Immature natural killer cell (primary cell): ENCODE data around the gene NDUFA13. TPM values are rescaled to one million over a fixed set of nuclear protein-coding genes. Genes with fewer than 3 reads are reported as not detected.

ENCODE experiments used
- DNase-seq, 3 donors: peaks; one replicate each; pipeline ENCODE4 v3.0.0; 2022; ENCODE audit warnings: mixed read lengths in 1 of 3
- H3K27ac Mint-ChIP-seq, 6 donors: one replicate each; pipeline ENCODE4 v1.8.0; 2020; ENCODE audit warnings: mixed read lengths in 6 of 6, mild to moderate bottlenecking in 5 of 6, inconsistent platforms in 4 of 6, moderate library complexity in 3 of 6
- H3K27me3 Mint-ChIP-seq, 3 donors: one replicate each; pipeline ENCODE4 v1.8.0; 2020 to 2021; ENCODE audit warnings: low read depth in 3 of 3, mild to moderate bottlenecking in 3 of 3, mixed read lengths in 3 of 3, moderate library complexity in 3 of 3, inconsistent platforms in 1 of 3
- H3K36me3 Mint-ChIP-seq, 3 donors: one replicate each; pipeline ENCODE4 v1.8.0; 2020; ENCODE audit warnings: mixed read lengths in 3 of 3, inconsistent platforms in 2 of 3, mild to moderate bottlenecking in 2 of 3
- H3K4me1 Mint-ChIP-seq, 2 donors: one replicate each; pipeline ENCODE4 v1.8.0; 2020; ENCODE audit warnings: inconsistent platforms in 2 of 2, mild to moderate bottlenecking in 2 of 2, mixed read lengths in 2 of 2, moderate library complexity in 1 of 2
- H3K4me3 Mint-ChIP-seq, 5 donors: one replicate each; pipeline ENCODE4 v1.8.0; 2020; ENCODE audit warnings: mild to moderate bottlenecking in 5 of 5, mixed read lengths in 5 of 5, inconsistent platforms in 3 of 5, moderate library complexity in 3 of 5
- H3K9me3 Mint-ChIP-seq, 6 donors: one replicate each; pipeline ENCODE4 v1.8.0; 2020; ENCODE audit warnings: mild to moderate bottlenecking in 6 of 6, mixed read lengths in 6 of 6, inconsistent platforms in 4 of 6, moderate library complexity in 3 of 6
- polyA plus RNA-seq, 3 donors: library from polyadenylated mRNA; unstranded; fragments of 300-500 nt; fragmentation: Illumina TruSeq; gene quantifications; one replicate each; pipeline ENCODE4 v1.2.3, GENCODE V29; 2021

The NDUFA13 gene
- polyA plus RNA-seq, 3 donors from 2014 or later, result 242 to 566 (median 301) TPM

- H3K4me3 Mint-ChIP-seq, result no peak overlapping the region
- H3K9me3 Mint-ChIP-seq, result no peaks in the 10 kb centered on the region
- H3K27me3 Mint-ChIP-seq, result no peaks in the 10 kb centered on the region
- no peak for DNase-seq
- H3K36me3 Mint-ChIP-seq, result no peaks in the 10 kb centered on the region
- no peak overlapping the region for H3K27ac Mint-ChIP-seq
- no peaks in the 10 kb centered on the region for H3K4me1 Mint-ChIP-seq
These were observed 59.4 kb downstream of the NDUFA13 start for GRCh38 chr19:19575411-19575810.

Other genes with a start within 250 kb of the NDUFA13 start
- not detected for gene TM6SF2, start 242.9 kb upstream of the NDUFA13 start, polyA plus RNA-seq
- 10 to 100 TPM; 25.4 to 47.1 (median 27.7) TPM for gene SUGP1, start 195.7 kb upstream of the NDUFA13 start, polyA plus RNA-seq
- 10 to 100 TPM in 2 of 3 donors, 1 to 10 TPM in 1; 8.5 to 25.5 (median 21.0) TPM for gene MAU2, start 195.4 kb upstream of the NDUFA13 start, polyA plus RNA-seq
- 10 to 100 TPM in 2 of 3 donors, 1 to 10 TPM in 1; 8.8 to 48.5 (median 21.0) TPM for gene GATAD2A, start 110.5 kb upstream of the NDUFA13 start, polyA plus RNA-seq
- gene TSSK6, start 677 bp upstream of the NDUFA13 start, polyA plus RNA-seq, result under 1 TPM in 2 of 3 donors, not detected in 1; 0.66 to 0.96 TPM
- under 1 TPM in 1 of 3 donors, not detected in 2; 0.21 TPM for gene YJEFN3, start 12.7 kb downstream of the NDUFA13 start, polyA plus RNA-seq
- not detected for gene CILP2, start 22.0 kb downstream of the NDUFA13 start, polyA plus RNA-seq
- gene PBX4, start 102.5 kb downstream of the NDUFA13 start, polyA plus RNA-seq, result under 1 TPM in 2 of 3 donors, not detected in 1; 0.57 to 0.82 TPM
- gene LPAR2, start 112.0 kb downstream of the NDUFA13 start, polyA plus RNA-seq, result 1 to 10 TPM; 3.8 to 5.9 (median 4.6) TPM
- gene GMIP, start 127.4 kb downstream of the NDUFA13 start, polyA plus RNA-seq, result 10 to 100 TPM; 38.9 to 84.4 (median 40.0) TPM
- 10 to 100 TPM in 2 of 3 donors, 1 to 10 TPM in 1; 8.4 to 29.2 (median 18.6) TPM for gene ATP13A1, start 147.5 kb downstream of the NDUFA13 start, polyA plus RNA-seq
- gene ZNF101, start 152.6 kb downstream of the NDUFA13 start, polyA plus RNA-seq, result 10 to 100 TPM; 33.9 to 51.4 (median 36.8) TPM
- gene ZNF14, start 216.9 kb downstream of the NDUFA13 start, polyA plus RNA-seq, result 10 to 100 TPM in 1 of 3 donors, 1 to 10 TPM in 2; 5.4 to 14.1 (median 7.1) TPM